ENCODE data around the gene KIRREL3. TPM values are rescaled to one million over a fixed set of nuclear protein-coding genes. Genes with fewer than 3 reads are reported as not detected.

KIRREL3 gene
- total RNA-seq, 1 experiment from 2014 or later: 2.2 TPM

DNA sequence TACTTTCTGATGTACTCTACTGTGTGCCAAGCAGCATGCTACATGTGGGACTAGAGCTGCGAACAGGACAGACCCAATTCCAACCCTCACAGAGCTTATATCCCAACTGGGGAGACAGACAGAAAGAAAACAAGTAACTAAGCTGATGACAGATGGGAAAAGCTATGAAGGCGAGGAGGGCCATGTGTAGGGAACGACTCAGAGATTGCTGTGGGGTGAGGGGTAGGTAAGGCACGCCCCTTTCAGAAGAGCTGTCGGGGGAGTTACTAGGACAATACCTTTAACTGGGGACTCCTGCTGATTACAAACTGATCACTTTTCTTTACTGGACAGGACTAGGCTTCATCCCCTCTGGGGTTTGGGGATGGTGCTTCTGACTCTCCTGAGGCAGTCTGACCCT lies 596.2 kb downstream of the KIRREL3 start:
- Histone ChIP-seq H3K9me3 (ENCODE audit: insufficient read depth, low read depth) (no peaks in the 10 kb centered on the region), H3K4me2 (peak overlapping the region; percentile 85), H3F3A (ENCODE audit: insufficient read depth, low read depth) (peaks cover 43% of the 10 kb centered on the region; the same call in 1 of the 2 replicates), H3K36me3 (ENCODE audit: low read depth) (peaks cover 11% of the 10 kb centered on the region), H4K20me1 (ENCODE audit: insufficient read depth) (no peaks in the 10 kb centered on the region), H2AFZ (no peak overlapping the region), H3K4me1 (replicated peaks; ENCODE audit: insufficient read depth) (peaks cover 65% of the 10 kb centered on the region), H3K9me2 (ENCODE audit: insufficient read depth) (no peaks in the 10 kb centered on the region), H3K79me2 (ENCODE audit: low read depth) (peaks cover 45% of the 10 kb centered on the region), H3K27ac (peak overlapping the region; percentile 91), H3K4me3 (no peak overlapping the region), H3K27me3 (ENCODE audit: insufficient read depth, low read depth) (no peaks in the 10 kb centered on the region)
- DNase-seq: no peak
- ChIA-PET CTCF (no interaction called here), POLR2A (ENCODE audit: unreplicated experiment) (no interaction called here)
- intact Hi-C loops (cut with micrococcal nuclease; ENCODE audit: unreplicated experiment): no loop called here
- BruUV-seq (replicated peaks): no TSS peak
- no peak for TF ChIP-seq EZH2 (IDR thresholded peaks at IDR 0.05; ENCODE audit: low read depth)
- TF ChIP-seq, protein P1, sequence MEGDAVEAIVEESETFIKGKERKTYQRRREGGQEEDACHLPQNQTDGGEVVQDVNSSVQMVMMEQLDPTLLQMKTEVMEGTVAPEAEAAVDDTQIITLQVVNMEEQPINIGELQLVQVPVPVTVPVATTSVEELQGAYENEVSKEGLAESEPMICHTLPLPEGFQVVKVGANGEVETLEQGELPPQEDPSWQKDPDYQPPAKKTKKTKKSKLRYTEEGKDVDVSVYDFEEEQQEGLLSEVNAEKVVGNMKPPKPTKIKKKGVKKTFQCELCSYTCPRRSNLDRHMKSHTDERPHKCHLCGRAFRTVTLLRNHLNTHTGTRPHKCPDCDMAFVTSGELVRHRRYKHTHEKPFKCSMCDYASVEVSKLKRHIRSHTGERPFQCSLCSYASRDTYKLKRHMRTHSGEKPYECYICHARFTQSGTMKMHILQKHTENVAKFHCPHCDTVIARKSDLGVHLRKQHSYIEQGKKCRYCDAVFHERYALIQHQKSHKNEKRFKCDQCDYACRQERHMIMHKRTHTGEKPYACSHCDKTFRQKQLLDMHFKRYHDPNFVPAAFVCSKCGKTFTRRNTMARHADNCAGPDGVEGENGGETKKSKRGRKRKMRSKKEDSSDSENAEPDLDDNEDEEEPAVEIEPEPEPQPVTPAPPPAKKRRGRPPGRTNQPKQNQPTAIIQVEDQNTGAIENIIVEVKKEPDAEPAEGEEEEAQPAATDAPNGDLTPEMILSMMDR (conservative IDR thresholded peaks at IDR 0.05): no peak

DNA sequence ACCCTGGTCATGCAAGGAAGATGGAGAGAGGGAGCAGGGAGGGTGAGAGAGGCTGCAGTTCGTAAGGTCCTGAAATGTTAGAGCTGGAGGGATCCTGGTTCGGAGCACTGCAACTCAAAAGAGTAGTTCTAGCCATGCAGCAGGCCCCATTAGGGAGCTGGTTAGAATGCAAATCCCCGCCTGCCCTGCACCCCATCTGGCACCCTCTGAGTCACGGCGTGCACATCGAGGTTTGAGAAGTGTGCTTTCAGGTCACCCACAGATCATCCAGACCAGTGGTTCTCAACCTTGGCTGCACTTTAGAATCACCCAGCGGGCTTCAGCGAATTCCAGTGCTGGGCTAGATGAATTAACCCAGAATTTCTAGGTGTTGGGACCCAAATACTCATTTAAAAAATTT lies 596.9 kb downstream of the KIRREL3 start:
- peaks cover 7% of the 10 kb centered on the region for H3K36me3 ChIP-seq (ENCODE audit: low read depth)
- no peaks in the 10 kb centered on the region for H3K9me3 ChIP-seq (ENCODE audit: insufficient read depth, low read depth)
- DNase-seq: peak; percentile 46 to 65
- H3K79me2 ChIP-seq (ENCODE audit: low read depth): peaks cover 49% of the 10 kb centered on the region
- no peaks in the 10 kb centered on the region for H4K20me1 ChIP-seq (ENCODE audit: insufficient read depth)
- ChIA-PET POLR2A (ENCODE audit: unreplicated experiment) (interaction anchor here (0.5 to 1.0 kb wide), 3 partner anchors 56 to 645 kb away, joined by 3 to 15 read pairs (median 7); no protein-coding TSS in a partner anchor), CTCF (no interaction called here)
- intact Hi-C loops (cut with micrococcal nuclease; ENCODE audit: unreplicated experiment): loop anchor here (1.0 to 2.0 kb wide), 4 partner anchors 17 to 93 kb away; partner anchors contain the start of gene ST3GAL4
- H3K9me2 ChIP-seq (ENCODE audit: insufficient read depth): no peaks in the 10 kb centered on the region
- peak overlapping the region; percentile 85 for H3K4me2 ChIP-seq
- H2AFZ ChIP-seq: no peak overlapping the region
- no TSS peak for BruUV-seq (replicated peaks)
- H3K4me1 ChIP-seq (replicated peaks; ENCODE audit: insufficient read depth): peaks cover 65% of the 10 kb centered on the region
- TF ChIP-seq, protein P1 (conservative IDR thresholded peaks at IDR 0.05): no peak
- TF ChIP-seq EZH2 (IDR thresholded peaks at IDR 0.05; ENCODE audit: low read depth): no peak
- H3K27ac ChIP-seq: peak overlapping the region; percentile 91
- H3K4me3 ChIP-seq: peak overlapping the region; percentile 22; the same call in 1 of the 2 replicates
- H3F3A ChIP-seq (ENCODE audit: insufficient read depth, low read depth): peaks cover 43% of the 10 kb centered on the region; the same call in 1 of the 2 replicates
- no peaks in the 10 kb centered on the region for H3K27me3 ChIP-seq (ENCODE audit: insufficient read depth, low read depth)

DNA sequence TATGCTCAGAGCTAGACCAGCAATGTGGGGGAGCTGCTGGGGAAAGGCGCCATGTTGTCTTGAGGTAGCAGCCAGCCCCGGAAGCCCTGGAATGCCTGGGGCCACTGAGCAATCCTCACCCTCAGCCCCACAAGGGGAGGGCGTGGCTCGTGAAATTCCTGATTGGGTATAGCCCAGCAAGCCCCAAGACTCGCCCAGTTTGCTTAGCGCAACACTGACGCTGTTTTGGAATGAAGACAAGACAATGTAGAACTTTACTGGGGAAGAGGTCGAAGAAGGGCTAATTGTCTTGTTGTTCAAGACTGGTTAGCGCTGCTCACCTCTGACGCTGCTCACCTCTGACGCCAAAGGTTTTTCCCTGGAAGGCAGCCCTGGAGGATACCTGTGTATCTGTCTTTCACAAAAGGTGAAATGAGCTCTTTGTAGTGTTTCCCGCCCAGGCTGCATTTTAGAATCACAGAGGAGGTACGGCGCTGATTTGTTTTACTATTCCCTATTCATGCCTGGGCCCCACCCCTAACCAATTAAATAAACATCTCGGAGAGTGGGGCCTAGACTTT lies 597.5 kb downstream of the KIRREL3 start:
- CTCF ChIA-PET: interaction anchor here (0.6 kb wide), 1 partner anchor 39 kb away, joined by 4 read pairs; no protein-coding TSS in a partner anchor
- peaks cover 43% of the 10 kb centered on the region; the same call in 1 of the 2 replicates for H3F3A ChIP-seq (ENCODE audit: insufficient read depth, low read depth)
- peak overlapping the region; percentile 85 for H3K4me2 ChIP-seq
- intact Hi-C loops (cut with micrococcal nuclease; ENCODE audit: unreplicated experiment): loop anchor here (1.0 to 2.0 kb wide), 4 partner anchors 16 to 93 kb away; partner anchors contain the start of gene ST3GAL4
- no TSS peak for BruUV-seq (replicated peaks)
- H4K20me1 ChIP-seq (ENCODE audit: insufficient read depth): no peaks in the 10 kb centered on the region
- H3K4me3 ChIP-seq: peak overlapping the region; percentile 29; the same call in 1 of the 2 replicates
- peaks cover 65% of the 10 kb centered on the region for H3K4me1 ChIP-seq (replicated peaks; ENCODE audit: insufficient read depth)
- peak; percentile 91 to 97 for DNase-seq
- H3K27ac ChIP-seq: peak overlapping the region; percentile 91
- peak overlapping the region; percentile 61 for H2AFZ ChIP-seq
- POLR2A ChIA-PET (ENCODE audit: unreplicated experiment): interaction anchor here (0.6 to 1.0 kb wide), 3 partner anchors 12 to 63 kb away, joined by 7 to 15 read pairs (median 7); no protein-coding TSS in a partner anchor
- H3K79me2 ChIP-seq (ENCODE audit: low read depth): peaks cover 53% of the 10 kb centered on the region
- peaks cover 5% of the 10 kb centered on the region for H3K36me3 ChIP-seq (ENCODE audit: low read depth)
- H3K9me3 ChIP-seq (ENCODE audit: insufficient read depth, low read depth): no peaks in the 10 kb centered on the region
- H3K9me2 ChIP-seq (ENCODE audit: insufficient read depth): no peaks in the 10 kb centered on the region
- H3K27me3 ChIP-seq (ENCODE audit: insufficient read depth, low read depth): no peaks in the 10 kb centered on the region
- no peak for TF ChIP-seq EZH2 (IDR thresholded peaks at IDR 0.05; ENCODE audit: low read depth)
- TF ChIP-seq, protein P1 (conservative IDR thresholded peaks at IDR 0.05): no peak
